ENCODE measurements around the gene EXOC6B.

DNA sequence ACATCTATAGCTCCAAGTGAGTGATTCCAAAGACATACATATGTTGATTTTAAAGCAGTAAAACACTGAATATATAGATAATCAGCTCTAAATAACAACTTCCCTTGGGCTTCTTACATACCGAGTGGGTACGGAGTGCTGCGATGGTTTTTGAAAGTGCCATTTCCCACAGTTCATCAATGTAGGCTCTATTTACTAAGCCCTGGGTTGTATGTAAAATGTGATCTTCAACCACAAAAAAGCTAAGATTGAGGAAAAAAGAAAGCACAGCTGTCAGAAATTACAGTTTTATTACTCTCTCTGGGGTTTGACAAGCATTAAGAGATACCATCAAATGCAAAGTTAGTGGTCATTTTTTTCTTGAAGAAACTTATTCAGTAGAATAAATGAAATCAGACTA, 312.8 kb downstream of the EXOC6B start:
- no peak for TF ChIP-seq ZFP36 (IDR thresholded peaks at IDR 0.05; ENCODE audit: borderline replicate concordance, partially characterized antibody)
- TF ChIP-seq, protein P1, sequence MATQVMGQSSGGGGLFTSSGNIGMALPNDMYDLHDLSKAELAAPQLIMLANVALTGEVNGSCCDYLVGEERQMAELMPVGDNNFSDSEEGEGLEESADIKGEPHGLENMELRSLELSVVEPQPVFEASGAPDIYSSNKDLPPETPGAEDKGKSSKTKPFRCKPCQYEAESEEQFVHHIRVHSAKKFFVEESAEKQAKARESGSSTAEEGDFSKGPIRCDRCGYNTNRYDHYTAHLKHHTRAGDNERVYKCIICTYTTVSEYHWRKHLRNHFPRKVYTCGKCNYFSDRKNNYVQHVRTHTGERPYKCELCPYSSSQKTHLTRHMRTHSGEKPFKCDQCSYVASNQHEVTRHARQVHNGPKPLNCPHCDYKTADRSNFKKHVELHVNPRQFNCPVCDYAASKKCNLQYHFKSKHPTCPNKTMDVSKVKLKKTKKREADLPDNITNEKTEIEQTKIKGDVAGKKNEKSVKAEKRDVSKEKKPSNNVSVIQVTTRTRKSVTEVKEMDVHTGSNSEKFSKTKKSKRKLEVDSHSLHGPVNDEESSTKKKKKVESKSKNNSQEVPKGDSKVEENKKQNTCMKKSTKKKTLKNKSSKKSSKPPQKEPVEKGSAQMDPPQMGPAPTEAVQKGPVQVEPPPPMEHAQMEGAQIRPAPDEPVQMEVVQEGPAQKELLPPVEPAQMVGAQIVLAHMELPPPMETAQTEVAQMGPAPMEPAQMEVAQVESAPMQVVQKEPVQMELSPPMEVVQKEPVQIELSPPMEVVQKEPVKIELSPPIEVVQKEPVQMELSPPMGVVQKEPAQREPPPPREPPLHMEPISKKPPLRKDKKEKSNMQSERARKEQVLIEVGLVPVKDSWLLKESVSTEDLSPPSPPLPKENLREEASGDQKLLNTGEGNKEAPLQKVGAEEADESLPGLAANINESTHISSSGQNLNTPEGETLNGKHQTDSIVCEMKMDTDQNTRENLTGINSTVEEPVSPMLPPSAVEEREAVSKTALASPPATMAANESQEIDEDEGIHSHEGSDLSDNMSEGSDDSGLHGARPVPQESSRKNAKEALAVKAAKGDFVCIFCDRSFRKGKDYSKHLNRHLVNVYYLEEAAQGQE (IDR thresholded peaks at IDR 0.05) = no peak
- TF ChIP-seq, protein P2, sequence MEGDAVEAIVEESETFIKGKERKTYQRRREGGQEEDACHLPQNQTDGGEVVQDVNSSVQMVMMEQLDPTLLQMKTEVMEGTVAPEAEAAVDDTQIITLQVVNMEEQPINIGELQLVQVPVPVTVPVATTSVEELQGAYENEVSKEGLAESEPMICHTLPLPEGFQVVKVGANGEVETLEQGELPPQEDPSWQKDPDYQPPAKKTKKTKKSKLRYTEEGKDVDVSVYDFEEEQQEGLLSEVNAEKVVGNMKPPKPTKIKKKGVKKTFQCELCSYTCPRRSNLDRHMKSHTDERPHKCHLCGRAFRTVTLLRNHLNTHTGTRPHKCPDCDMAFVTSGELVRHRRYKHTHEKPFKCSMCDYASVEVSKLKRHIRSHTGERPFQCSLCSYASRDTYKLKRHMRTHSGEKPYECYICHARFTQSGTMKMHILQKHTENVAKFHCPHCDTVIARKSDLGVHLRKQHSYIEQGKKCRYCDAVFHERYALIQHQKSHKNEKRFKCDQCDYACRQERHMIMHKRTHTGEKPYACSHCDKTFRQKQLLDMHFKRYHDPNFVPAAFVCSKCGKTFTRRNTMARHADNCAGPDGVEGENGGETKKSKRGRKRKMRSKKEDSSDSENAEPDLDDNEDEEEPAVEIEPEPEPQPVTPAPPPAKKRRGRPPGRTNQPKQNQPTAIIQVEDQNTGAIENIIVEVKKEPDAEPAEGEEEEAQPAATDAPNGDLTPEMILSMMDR (IDR thresholded peaks at IDR 0.05) = no peak
- TF ChIP-seq POLR2A (IDR thresholded peaks at IDR 0.05; ENCODE audit: low read length) = no peak
- no peak for TF ChIP-seq EP300 (IDR thresholded peaks at IDR 0.05)
- no peak for TF ChIP-seq ZC3H11A (IDR thresholded peaks at IDR 0.05)
- TF ChIP-seq CHD2 (IDR thresholded peaks at IDR 0.05; ENCODE audit: low read length, partially characterized antibody) = no peak
- TF ChIP-seq JUN (IDR thresholded peaks at IDR 0.05) = no peak
- TF ChIP-seq E2F6 (IDR thresholded peaks at IDR 0.05; ENCODE audit: borderline replicate concordance, low read depth) = no peak
- TF ChIP-seq EHF (CRISPR knock-in tag; IDR thresholded peaks at IDR 0.05) = no peak
- no peak for TF ChIP-seq ESRRA (IDR thresholded peaks at IDR 0.05; ENCODE audit: borderline replicate concordance, low read length)
- no peak for TF ChIP-seq SMC3 (IDR thresholded peaks at IDR 0.05)
- TF ChIP-seq, protein P3, sequence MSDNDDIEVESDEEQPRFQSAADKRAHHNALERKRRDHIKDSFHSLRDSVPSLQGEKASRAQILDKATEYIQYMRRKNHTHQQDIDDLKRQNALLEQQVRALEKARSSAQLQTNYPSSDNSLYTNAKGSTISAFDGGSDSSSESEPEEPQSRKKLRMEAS (IDR thresholded peaks at IDR 0.05) = no peak
- no peak for TF ChIP-seq GATA3 (IDR thresholded peaks at IDR 0.05; ENCODE audit: borderline replicate concordance)
